Hematopoietic multipotent progenitor cell (in vitro differentiated cells): ENCODE data around the gene MLST8. TPM values are rescaled to one million over a fixed set of nuclear protein-coding genes. Genes with fewer than 3 reads are reported as not detected.
"Not testable (repeated sequence)": the region's sequence is repeated elsewhere in the genome, so short reads cannot be mapped to it uniquely, and the experiment has no call there.

ENCODE experiments used
- DNase-seq, 3 donors: peaks; one replicate each; pipeline ENCODE4 v3.0.0-alpha.2; 2011 to 2015; ENCODE audit warnings: low read depth in 2 of 3, low spot score in 2 of 3
- total RNA-seq: library from RNA; depleted of rRNA; stranded (reverse); fragments of >200 nt; gene quantifications from one replicate; pipeline ENCODE4 v1.2.3, GENCODE V29; 2012

The MLST8 gene
- total RNA-seq, 1 donor: 87.5 TPM

GRCh38 chr16:2229091-2229490 is 23.8 kb downstream of the MLST8 start:
- DNase-seq: no peak

DNA sequence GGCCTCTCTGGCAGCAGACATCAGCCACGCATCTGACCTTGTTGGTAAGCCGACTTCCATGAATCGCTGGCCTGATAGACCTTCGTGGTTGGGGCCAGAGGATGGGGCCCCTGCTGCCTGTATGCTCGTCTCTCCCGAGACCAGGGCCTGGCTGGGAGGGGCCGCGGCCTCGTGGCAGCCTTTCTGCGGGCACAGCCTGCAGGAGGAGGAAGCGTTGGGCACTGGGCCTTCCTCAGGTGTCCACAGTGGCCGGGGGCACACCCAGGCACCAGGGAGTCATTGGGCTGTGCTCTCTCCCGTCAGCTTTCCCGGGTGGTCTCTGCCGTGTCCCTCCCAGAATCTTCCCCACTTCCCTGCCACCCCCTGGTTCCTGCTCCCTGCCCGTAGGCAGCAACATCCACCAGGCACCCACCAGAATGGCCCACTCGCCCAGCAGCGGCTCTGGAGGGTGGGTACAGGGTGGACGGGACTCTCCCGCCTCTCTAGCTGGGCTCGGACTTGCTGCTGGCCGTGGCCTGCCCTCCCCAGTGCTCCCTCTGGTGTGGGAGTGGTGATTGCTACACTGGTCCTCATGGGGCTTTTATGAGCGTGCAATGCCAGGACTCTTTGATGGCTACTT is 24.5 kb downstream of the MLST8 start:
- DNase-seq: no peak

GRCh38 chr16:2230376-2230775 is 25.1 kb downstream of the MLST8 start:
- DNase-seq: no peak

GRCh38 chr16:2231016-2231931 is 26.0 kb downstream of the MLST8 start:
- no peak for DNase-seq

GRCh38 chr16:2232094-2232990 is 27.1 kb downstream of the MLST8 start:
- no peak for DNase-seq

DNA sequence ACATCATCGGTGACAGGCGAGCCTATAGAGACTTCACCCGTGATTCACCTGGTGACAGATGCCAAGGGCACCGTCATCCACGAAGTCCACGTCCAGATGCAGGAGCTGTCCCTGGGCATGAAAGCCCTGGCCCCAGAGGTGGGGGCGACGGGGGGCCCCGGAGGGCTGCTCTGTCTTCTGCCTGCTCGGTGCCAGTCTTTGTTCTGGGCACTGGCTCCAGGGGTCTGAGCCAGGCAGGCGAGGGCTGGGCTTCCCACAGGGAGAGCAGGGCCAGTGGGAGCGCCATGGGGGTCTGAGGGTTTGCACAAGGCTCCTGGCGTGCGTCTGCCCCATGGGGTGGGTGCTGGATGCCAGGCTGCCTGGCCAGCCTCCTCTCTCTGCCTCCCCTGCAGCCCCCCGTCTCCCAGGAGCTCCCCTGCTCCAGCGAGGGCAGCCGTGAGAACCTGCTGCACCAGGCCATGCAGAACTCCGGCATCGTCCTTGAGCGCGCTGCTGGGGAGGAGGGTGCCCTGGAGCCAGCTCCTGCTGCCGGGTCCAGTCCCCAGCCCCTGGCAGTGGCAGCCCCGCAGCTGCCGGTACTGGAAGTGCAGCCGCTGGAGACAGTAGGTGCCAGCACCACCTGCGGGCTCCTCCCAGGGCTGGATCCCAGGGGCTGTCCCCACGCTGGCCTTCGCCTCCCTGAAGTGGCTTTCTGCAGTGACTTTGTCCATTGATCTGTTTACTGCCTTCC is 28.0 kb downstream of the MLST8 start:
- DNase-seq: no peak

- no peak for DNase-seq
Observed at GRCh38 chr16:2233872-2234812, 28.9 kb downstream of the MLST8 start.

- no peak for DNase-seq
Observed at GRCh38 chr16:2234813-2235170, 29.5 kb downstream of the MLST8 start.

GRCh38 chr16:2235234-2235651 is 30.0 kb downstream of the MLST8 start:
- DNase-seq: no peak

GRCh38 chr16:2235695-2236336 is 30.6 kb downstream of the MLST8 start:
- no peak for DNase-seq

GRCh38 chr16:2236337-2237101 is 31.3 kb downstream of the MLST8 start, which contains the start of gene DNASE1L2:
Gene DNASE1L2, plus strand, starts transcription at chr16:2236444. Its CDS starts 373 bp downstream, at chr16:2236817.
- no peak for DNase-seq

- DNase-seq: no peak
Observed at GRCh38 chr16:2237102-2237482, 31.8 kb downstream of the MLST8 start.

- no peak for DNase-seq
Observed at GRCh38 chr16:2237493-2238149, 32.4 kb downstream of the MLST8 start.

- DNase-seq: no peak
Observed at GRCh38 chr16:2238150-2238837, 33.0 kb downstream of the MLST8 start.

GRCh38 chr16:2238838-2239675 is 33.8 kb downstream of the MLST8 start:
- no peak for DNase-seq

DNA sequence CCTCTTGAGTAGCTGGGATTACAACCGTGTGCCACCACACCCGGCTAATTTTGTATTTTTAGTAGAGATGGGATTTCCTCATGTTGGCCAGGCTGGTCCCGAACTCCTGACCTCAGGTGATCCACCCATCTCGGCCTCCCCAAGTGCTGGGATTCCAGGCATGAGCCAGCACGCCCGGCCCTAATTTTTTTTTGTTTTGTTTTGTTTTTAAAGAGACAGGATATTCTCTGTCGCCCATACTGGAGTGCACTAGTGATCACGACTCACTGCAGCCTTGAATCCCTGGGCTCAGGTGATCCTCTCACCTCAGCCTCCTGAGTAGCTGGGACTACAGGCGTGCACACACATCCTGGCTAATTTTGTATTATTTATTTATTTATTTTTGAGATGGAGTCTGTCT is 35.1 kb downstream of the MLST8 start:
- DNase-seq: not testable (repeated sequence)
